Measurements from ENCODE around the gene ZCWPW1. TPM values are rescaled to one million over a fixed set of nuclear protein-coding genes. Genes with fewer than 3 reads are reported as not detected.
"Not testable (repeated sequence)": the region's sequence is repeated elsewhere in the genome, so short reads cannot be mapped to it uniquely, and the experiment has no call there.

Gene ZCWPW1
- total RNA-seq, 2 experiments from 2014 or later = 3.0 to 3.4 TPM

- POLR2A ChIA-PET = interaction anchor here (1.3 kb wide), 1 partner anchor 10 kb away, joined by 3 read pairs; the partner anchor contains the start of gene ZCWPW1
- CTCF ChIA-PET = interaction anchor here (1.6 kb wide), 1 partner anchor 11 kb away, joined by 5 read pairs; no protein-coding TSS in a partner anchor
- peaks cover 13% of the 10 kb centered on the region for H3K4me1 Mint-ChIP-seq
- H3K27ac Mint-ChIP-seq; DNase-seq; ATAC-seq; H3K27me3 Mint-ChIP-seq; H3K9me3 Mint-ChIP-seq (ENCODE audit: low read depth); H3K4me3 Mint-ChIP-seq: not testable (repeated sequence)
- H3K36me3 Mint-ChIP-seq (ENCODE audit: low read depth) = peaks cover 22% of the 10 kb centered on the region
- intact Hi-C loops (cut with DNase I, micrococcal nuclease) = loop anchor here in 1 of 2 experiments (10.0 kb wide), 1 partner anchor 236 kb away; the partner anchor contains the start of gene GNB2
Observed at GRCh38 chr7:100438731-100439130, 10.2 kb upstream of the ZCWPW1 start.

GRCh38 chr7:100438172-100438571, 9.7 kb upstream of the ZCWPW1 start:
- POLR2A ChIA-PET = no interaction called here
- DNase-seq (no peak), ATAC-seq (no peak)
- H3K27me3 Mint-ChIP-seq = no peaks in the 10 kb centered on the region
- no peak overlapping the region for H3K4me3 Mint-ChIP-seq
- H3K36me3 Mint-ChIP-seq (ENCODE audit: low read depth) = peaks cover 27% of the 10 kb centered on the region
- CTCF ChIA-PET = interaction anchor here (0.6 to 0.8 kb wide), 4 partner anchors 15 to 446 kb away, joined by 3 to 6 read pairs (median 4); no protein-coding TSS in a partner anchor
- peaks cover 19% of the 10 kb centered on the region for H3K4me1 Mint-ChIP-seq
- no peaks in the 10 kb centered on the region for H3K9me3 Mint-ChIP-seq (ENCODE audit: low read depth)
- intact Hi-C loops (cut with DNase I, micrococcal nuclease) = loop anchor here in 1 of 2 experiments (10.0 kb wide), 1 partner anchor 237 kb away; the partner anchor contains the start of gene GNB2
- H3K27ac Mint-ChIP-seq = no peak overlapping the region

- peak overlapping the region; percentile 89 for H3K4me3 Mint-ChIP-seq
- ChIA-PET POLR2A (interaction anchor here (0.6 to 1.5 kb wide), 7 partner anchors 9 to 438 kb away, joined by 3 to 5 read pairs (median 4); partner anchors contain the start of genes POP7, SRRT and ZCWPW1), CTCF (interaction anchor here (0.6 to 1.0 kb wide), 10 partner anchors 8 to 445 kb away, joined by 3 to 6 read pairs (median 4); partner anchors contain the start of gene TSC22D4)
- DNase-seq = no peak
- H3K27ac Mint-ChIP-seq = peak overlapping the region; percentile 47
- H3K9me3 Mint-ChIP-seq (ENCODE audit: low read depth) = no peaks in the 10 kb centered on the region
- no peaks in the 10 kb centered on the region for H3K27me3 Mint-ChIP-seq
- no peak for ATAC-seq
- H3K4me1 Mint-ChIP-seq = peaks cover 26% of the 10 kb centered on the region
- intact Hi-C loops (cut with DNase I, micrococcal nuclease) = loop anchor here in 1 of 2 experiments (2.0 to 10.0 kb wide), 2 partner anchors 13 to 237 kb away; partner anchors contain the start of gene GNB2
- peaks cover 35% of the 10 kb centered on the region for H3K36me3 Mint-ChIP-seq (ENCODE audit: low read depth)
Observed at GRCh38 chr7:100437150-100438100, 8.9 kb upstream of the ZCWPW1 start.

- DNase-seq = peak; percentile 70
- POLR2A ChIA-PET = interaction anchor here (0.7 to 1.5 kb wide), 5 partner anchors 8 to 439 kb away, joined by 3 to 5 read pairs (median 3); partner anchors contain the start of genes POP7 and SRRT
- Mint-ChIP-seq H3K4me1 (peaks cover 43% of the 10 kb centered on the region), H3K36me3 (ENCODE audit: low read depth) (peaks cover 51% of the 10 kb centered on the region), H3K27ac (peak overlapping the region; percentile 88), H3K9me3 (ENCODE audit: low read depth) (no peaks in the 10 kb centered on the region), H3K4me3 (peak overlapping the region; percentile 89), H3K27me3 (no peaks in the 10 kb centered on the region)
- intact Hi-C loops (cut with DNase I, micrococcal nuclease) = loop anchor here (1.0 to 10.0 kb wide), 6 partner anchors 7 to 239 kb away; partner anchors contain the start of genes FBXO24 (in 1 of the 2), GNB2 (in 1 of the 2), LRCH4 (in 1 of the 2) and TSC22D4 (in 1 of the 2)
- peak; percentile 30 for ATAC-seq
- CTCF ChIA-PET = interaction anchor here (1.0 to 1.4 kb wide), 4 partner anchors 10 to 270 kb away, joined by 3 to 5 read pairs (median 4); partner anchors contain the start of genes POP7 and TSC22D4
Observed at GRCh38 chr7:100435401-100436304, 7.2 kb upstream of the ZCWPW1 start.

- H3K36me3 Mint-ChIP-seq (ENCODE audit: low read depth) = peaks cover 54% of the 10 kb centered on the region
- CTCF ChIA-PET = interaction anchor here (0.9 to 1.4 kb wide), 4 partner anchors 15 to 272 kb away, joined by 3 to 5 read pairs (median 4); partner anchors contain the start of gene POP7
- ATAC-seq = no peak
- H3K4me1 Mint-ChIP-seq = peaks cover 46% of the 10 kb centered on the region
- H3K27me3 Mint-ChIP-seq = no peaks in the 10 kb centered on the region
- H3K9me3 Mint-ChIP-seq (ENCODE audit: low read depth) = no peaks in the 10 kb centered on the region
- POLR2A ChIA-PET = interaction anchor here (0.7 to 0.9 kb wide), 3 partner anchors 10 to 152 kb away, joined by 3 to 4 read pairs (median 3); partner anchors contain the start of gene FBXO24
- peak overlapping the region; percentile 88 for H3K27ac Mint-ChIP-seq
- intact Hi-C loops (cut with DNase I, micrococcal nuclease) = loop anchor here in 1 of 2 experiments (10.0 kb wide), 1 partner anchor 240 kb away; the partner anchor contains the start of gene GNB2
- peak overlapping the region; percentile 89 for H3K4me3 Mint-ChIP-seq
- DNase-seq = no peak
Observed at GRCh38 chr7:100434297-100435144, 6.0 kb upstream of the ZCWPW1 start.

GRCh38 chr7:100433592-100434296, 5.2 kb upstream of the ZCWPW1 start:
- Mint-ChIP-seq H3K9me3 (ENCODE audit: low read depth) (no peaks in the 10 kb centered on the region), H3K27ac (peak overlapping the region; percentile 88), H3K27me3 (no peaks in the 10 kb centered on the region), H3K4me3 (peak overlapping the region; percentile 89), H3K36me3 (ENCODE audit: low read depth) (peaks cover 58% of the 10 kb centered on the region), H3K4me1 (peaks cover 48% of the 10 kb centered on the region)
- ATAC-seq (no peak), DNase-seq (peak; percentile 18)
- ChIA-PET POLR2A (no interaction called here), CTCF (interaction anchor here (0.6 to 1.2 kb wide), 4 partner anchors 13 to 126 kb away, joined by 3 to 5 read pairs (median 3); no protein-coding TSS in a partner anchor)
- intact Hi-C loops (cut with DNase I, micrococcal nuclease) = loop anchor here in 1 of 2 experiments (10.0 kb wide), 1 partner anchor 241 kb away; the partner anchor contains the start of gene GNB2

- H3K36me3 Mint-ChIP-seq (ENCODE audit: low read depth) = peaks cover 58% of the 10 kb centered on the region
- ChIA-PET CTCF (interaction anchor here (0.6 to 1.2 kb wide), 3 partner anchors 14 to 49 kb away, joined by 3 to 5 read pairs (median 3); no protein-coding TSS in a partner anchor), POLR2A (no interaction called here)
- DNase-seq (no peak), ATAC-seq (no peak)
- peaks cover 48% of the 10 kb centered on the region for H3K4me1 Mint-ChIP-seq
- H3K27ac Mint-ChIP-seq = peak overlapping the region; percentile 88
- intact Hi-C loops (cut with DNase I, micrococcal nuclease) = loop anchor here in 1 of 2 experiments (10.0 kb wide), 1 partner anchor 242 kb away; the partner anchor contains the start of gene GNB2
- H3K4me3 Mint-ChIP-seq = no peak overlapping the region
- no peaks in the 10 kb centered on the region for H3K27me3 Mint-ChIP-seq
- H3K9me3 Mint-ChIP-seq (ENCODE audit: low read depth) = no peaks in the 10 kb centered on the region
Observed at GRCh38 chr7:100433276-100433591, 4.7 kb upstream of the ZCWPW1 start.

GRCh38 chr7:100432621-100433275, 4.2 kb upstream of the ZCWPW1 start:
- Mint-ChIP-seq H3K4me3 (no peak overlapping the region), H3K4me1 (peaks cover 52% of the 10 kb centered on the region), H3K9me3 (ENCODE audit: low read depth) (peaks cover 3% of the 10 kb centered on the region), H3K36me3 (ENCODE audit: low read depth) (peaks cover 58% of the 10 kb centered on the region), H3K27ac (peak overlapping the region; percentile 88), H3K27me3 (no peaks in the 10 kb centered on the region)
- intact Hi-C loops (cut with DNase I, micrococcal nuclease) = loop anchor here in 1 of 2 experiments (10.0 kb wide), 1 partner anchor 242 kb away; the partner anchor contains the start of gene GNB2
- CTCF ChIA-PET = no interaction called here
- DNase-seq = no peak
- no peak for ATAC-seq
- POLR2A ChIA-PET = no interaction called here

- CTCF ChIA-PET = no interaction called here
- peaks cover 58% of the 10 kb centered on the region for H3K36me3 Mint-ChIP-seq (ENCODE audit: low read depth)
- H3K9me3 Mint-ChIP-seq (ENCODE audit: low read depth) = peaks cover 5% of the 10 kb centered on the region
- POLR2A ChIA-PET = no interaction called here
- no peak for DNase-seq
- intact Hi-C loops (cut with DNase I, micrococcal nuclease) = loop anchor here in 1 of 2 experiments (10.0 kb wide), 1 partner anchor 243 kb away; the partner anchor contains the start of gene GNB2
- H3K4me1 Mint-ChIP-seq = peaks cover 52% of the 10 kb centered on the region
- no peaks in the 10 kb centered on the region for H3K27me3 Mint-ChIP-seq
- peak overlapping the region; percentile 88 for H3K27ac Mint-ChIP-seq
- peak overlapping the region; percentile 77 for H3K4me3 Mint-ChIP-seq
- no peak for ATAC-seq
Observed at GRCh38 chr7:100432053-100432452, 3.5 kb upstream of the ZCWPW1 start.
